ENCODE data around the gene PROK1. TPM values are rescaled to one million over a fixed set of nuclear protein-coding genes. Genes with fewer than 3 reads are reported as not detected.

PROK1 gene
- total RNA-seq, 2 experiments from 2014 or later = not detected

DNA sequence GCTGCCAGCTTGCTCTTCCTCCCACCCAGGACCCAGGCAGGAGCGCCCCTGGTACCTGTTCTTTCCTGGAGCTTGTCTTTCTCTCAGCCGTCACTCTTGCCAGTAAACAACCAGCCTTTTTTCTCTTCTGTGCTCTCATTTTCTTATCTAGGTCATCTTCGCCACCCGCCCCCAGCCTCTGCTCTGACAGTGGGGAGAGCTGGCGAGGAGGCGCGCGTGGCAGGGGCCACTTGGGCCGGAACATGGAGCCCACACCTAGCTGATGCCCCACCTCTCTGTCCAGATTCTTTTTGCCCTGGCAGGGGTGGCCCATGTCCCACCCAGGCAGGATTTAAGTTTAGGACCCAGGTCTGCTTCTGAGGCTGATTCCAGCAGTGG lies 32.3 kb downstream of the PROK1 start:
- Mint-ChIP-seq H3K4me3 (no peak overlapping the region), H3K27ac (no peak overlapping the region), H3K36me3 (no peaks in the 10 kb centered on the region), H3K27me3 (peaks cover 10% of the 10 kb centered on the region), H3K9me3 (no peaks in the 10 kb centered on the region), H3K4me1 (ENCODE audit: low read depth) (peaks cover 5% of the 10 kb centered on the region)
- CTCF ChIA-PET = interaction anchor here (0.5 to 4.8 kb wide), 4 partner anchors 13 to 280 kb away, joined by 3 to 41 read pairs (median 5); no protein-coding TSS in a partner anchor
- intact Hi-C loops (cut with micrococcal nuclease) = no loop called here
- no peak for DNase-seq
- POLR2A ChIA-PET = no interaction called here

DNA sequence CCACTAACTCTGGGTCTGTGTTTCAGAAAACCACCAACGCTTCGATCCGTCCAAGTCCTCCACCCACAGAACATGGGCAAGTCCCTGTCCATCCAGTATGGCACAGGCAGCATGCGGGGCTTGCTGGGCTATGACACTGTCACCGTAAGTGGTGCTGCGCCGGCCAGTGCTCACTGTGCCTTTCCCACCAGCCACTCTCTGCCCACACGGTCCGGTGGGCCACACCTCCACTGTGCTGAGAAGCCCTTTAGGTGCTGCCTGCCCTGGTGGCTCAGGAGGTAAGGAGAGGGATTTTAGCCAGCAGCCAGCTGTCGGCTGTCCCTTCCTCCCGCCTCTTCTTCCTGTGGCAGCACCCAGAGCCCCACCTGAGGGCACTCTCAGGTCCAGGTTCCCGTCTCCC lies 33.9 kb downstream of the PROK1 start:
- no peak for DNase-seq
- intact Hi-C loops (cut with micrococcal nuclease) = no loop called here
- ChIA-PET POLR2A (no interaction called here), CTCF (interaction anchor here (1.1 to 4.5 kb wide), 2 partner anchors 11 to 277 kb away, joined by 3 to 25 read pairs; no protein-coding TSS in a partner anchor)
- Mint-ChIP-seq H3K4me1 (ENCODE audit: low read depth) (peaks cover 5% of the 10 kb centered on the region), H3K9me3 (no peaks in the 10 kb centered on the region), H3K36me3 (no peaks in the 10 kb centered on the region), H3K27me3 (peaks cover 10% of the 10 kb centered on the region), H3K4me3 (no peak overlapping the region), H3K27ac (no peak overlapping the region)

DNA sequence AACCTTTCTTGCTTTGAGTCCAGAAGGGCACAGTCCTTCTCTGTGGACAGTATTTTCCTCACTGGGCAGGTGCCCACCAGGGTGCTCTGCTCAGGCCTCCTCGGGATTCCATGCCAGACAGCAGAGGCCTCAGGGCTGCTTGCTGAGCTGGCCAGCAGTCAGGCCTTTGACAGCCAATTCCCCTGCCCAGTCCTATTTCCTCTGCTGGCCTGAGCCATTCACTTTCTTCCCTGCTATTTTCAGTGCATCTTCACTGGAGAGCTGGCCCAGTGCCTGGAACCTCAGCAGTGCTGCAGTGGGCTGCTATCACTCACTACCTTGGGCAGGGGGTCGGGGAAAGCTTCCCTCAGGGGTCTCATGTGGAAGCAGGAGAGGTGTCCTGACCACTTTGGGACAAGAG lies 34.8 kb downstream of the PROK1 start:
- Mint-ChIP-seq H3K4me3 (no peak overlapping the region), H3K36me3 (no peaks in the 10 kb centered on the region), H3K9me3 (no peaks in the 10 kb centered on the region), H3K27me3 (peaks cover 10% of the 10 kb centered on the region), H3K4me1 (ENCODE audit: low read depth) (peaks cover 5% of the 10 kb centered on the region), H3K27ac (no peak overlapping the region)
- POLR2A ChIA-PET = no interaction called here
- DNase-seq = no peak
- intact Hi-C loops (cut with micrococcal nuclease) = no loop called here
- CTCF ChIA-PET = interaction anchor here (1.1 to 4.5 kb wide), 3 partner anchors 10 to 288 kb away, joined by 3 to 25 read pairs (median 3); no protein-coding TSS in a partner anchor

DNA sequence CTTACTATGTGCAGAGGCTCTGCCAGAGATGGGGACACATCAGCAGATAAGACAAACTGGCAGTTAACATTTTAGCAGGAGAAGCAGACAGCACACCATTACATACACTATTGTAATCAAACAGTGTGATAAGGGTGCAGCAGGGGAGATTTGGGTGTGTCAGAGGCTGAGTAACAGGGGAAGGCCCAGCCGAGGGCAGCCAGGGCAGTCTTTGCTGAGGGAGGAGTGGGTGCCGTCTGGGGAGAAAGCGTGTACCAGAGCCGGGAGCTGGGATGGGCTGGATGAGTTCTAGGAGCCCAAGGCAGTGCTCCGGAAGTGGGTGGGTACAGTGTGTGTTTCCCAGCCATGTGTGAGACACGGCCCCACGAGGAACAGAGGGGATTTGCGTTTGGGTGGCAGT lies 36.8 kb downstream of the PROK1 start:
- Mint-ChIP-seq H3K27me3 (peaks cover 10% of the 10 kb centered on the region), H3K36me3 (no peaks in the 10 kb centered on the region), H3K9me3 (no peaks in the 10 kb centered on the region), H3K4me1 (ENCODE audit: low read depth) (peaks cover 5% of the 10 kb centered on the region), H3K27ac (no peak overlapping the region), H3K4me3 (no peak overlapping the region)
- DNase-seq = no peak
- ChIA-PET CTCF (interaction anchor here (4.5 kb wide), 1 partner anchor 8 kb away, joined by 25 read pairs; no protein-coding TSS in a partner anchor), POLR2A (no interaction called here)
- intact Hi-C loops (cut with micrococcal nuclease) = no loop called here

DNA sequence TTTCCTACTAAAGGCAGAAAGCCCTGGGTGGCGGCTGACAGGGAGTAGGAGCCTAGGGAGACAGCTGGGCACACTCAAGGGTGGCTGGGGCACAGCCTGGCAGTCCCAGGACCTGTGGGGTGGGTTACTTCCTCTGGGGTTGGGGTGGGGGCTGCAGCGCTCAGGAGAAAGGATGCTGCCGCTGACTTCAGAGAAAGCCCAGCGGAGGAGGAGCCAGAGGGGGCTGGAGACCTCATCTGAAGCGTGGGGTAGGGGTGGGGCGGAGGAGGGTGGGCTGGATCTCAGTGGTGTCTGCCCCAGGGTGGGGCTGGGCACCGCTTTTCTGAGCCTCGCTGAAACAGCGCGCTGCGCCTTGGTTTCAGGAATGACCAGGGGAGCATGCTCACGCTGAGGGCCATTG lies 37.2 kb downstream of the PROK1 start:
- Mint-ChIP-seq H3K4me3 (no peak overlapping the region), H3K27ac (no peak overlapping the region), H3K36me3 (no peaks in the 10 kb centered on the region), H3K4me1 (ENCODE audit: low read depth) (peaks cover 2% of the 10 kb centered on the region), H3K9me3 (no peaks in the 10 kb centered on the region), H3K27me3 (peaks cover 10% of the 10 kb centered on the region)
- intact Hi-C loops (cut with micrococcal nuclease) = no loop called here
- ChIA-PET POLR2A (no interaction called here), CTCF (interaction anchor here (4.5 kb wide), 1 partner anchor 8 kb away, joined by 25 read pairs; no protein-coding TSS in a partner anchor)
- DNase-seq = no peak

DNA sequence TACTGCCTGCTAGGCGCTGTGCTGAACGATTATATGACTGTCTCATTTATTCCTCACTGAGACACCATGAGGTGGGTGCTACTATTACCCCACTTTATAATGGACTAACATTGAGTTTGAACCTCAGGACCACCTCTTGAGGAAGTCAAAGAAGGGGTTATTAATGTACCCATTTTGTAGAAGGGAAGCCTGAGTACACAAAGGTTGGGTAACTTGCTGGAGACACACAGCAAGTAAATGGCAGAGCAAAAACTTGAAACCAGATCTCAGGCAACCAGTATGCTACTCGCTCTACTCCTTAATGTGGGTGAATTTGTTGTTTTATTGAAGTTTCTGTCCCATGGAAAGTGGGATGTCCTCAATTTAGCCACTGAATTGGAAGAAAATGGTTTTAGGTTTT lies 37.9 kb downstream of the PROK1 start:
- H3K27me3 Mint-ChIP-seq = peaks cover 10% of the 10 kb centered on the region
- no peaks in the 10 kb centered on the region for H3K4me1 Mint-ChIP-seq (ENCODE audit: low read depth)
- no peak overlapping the region for H3K4me3 Mint-ChIP-seq
- DNase-seq = no peak
- H3K36me3 Mint-ChIP-seq = no peaks in the 10 kb centered on the region
- H3K9me3 Mint-ChIP-seq = no peaks in the 10 kb centered on the region
- intact Hi-C loops (cut with micrococcal nuclease) = no loop called here
- ChIA-PET POLR2A (no interaction called here), CTCF (no interaction called here)
- no peak overlapping the region for H3K27ac Mint-ChIP-seq

DNA sequence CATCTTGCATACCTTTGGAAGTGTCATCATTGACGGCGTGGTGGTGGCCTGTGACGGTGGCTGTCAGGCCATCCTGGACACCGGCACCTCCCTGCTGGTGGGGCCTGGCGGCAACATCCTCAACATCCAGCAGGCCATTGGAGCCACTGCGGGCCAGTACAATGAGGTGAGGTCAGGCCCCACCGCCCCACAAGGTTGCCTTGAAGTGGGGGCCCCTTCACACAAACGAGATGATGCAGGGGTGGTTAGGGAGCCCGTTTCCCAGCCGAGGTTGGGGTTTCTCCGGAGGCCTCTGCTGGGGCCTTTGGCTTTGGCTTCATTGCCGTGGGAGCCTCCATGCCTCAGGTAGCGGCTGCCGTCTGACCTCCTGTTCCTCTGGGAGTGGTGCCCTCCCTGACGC lies 38.5 kb downstream of the PROK1 start:
- ChIA-PET POLR2A (no interaction called here), CTCF (interaction anchor here (0.9 kb wide), 1 partner anchor 29 kb away, joined by 3 read pairs; no protein-coding TSS in a partner anchor)
- Mint-ChIP-seq H3K9me3 (no peaks in the 10 kb centered on the region), H3K36me3 (no peaks in the 10 kb centered on the region), H3K27ac (no peak overlapping the region), H3K4me3 (no peak overlapping the region), H3K4me1 (ENCODE audit: low read depth) (no peaks in the 10 kb centered on the region), H3K27me3 (peaks cover 10% of the 10 kb centered on the region)
- no peak for DNase-seq
- intact Hi-C loops (cut with micrococcal nuclease) = no loop called here

DNA sequence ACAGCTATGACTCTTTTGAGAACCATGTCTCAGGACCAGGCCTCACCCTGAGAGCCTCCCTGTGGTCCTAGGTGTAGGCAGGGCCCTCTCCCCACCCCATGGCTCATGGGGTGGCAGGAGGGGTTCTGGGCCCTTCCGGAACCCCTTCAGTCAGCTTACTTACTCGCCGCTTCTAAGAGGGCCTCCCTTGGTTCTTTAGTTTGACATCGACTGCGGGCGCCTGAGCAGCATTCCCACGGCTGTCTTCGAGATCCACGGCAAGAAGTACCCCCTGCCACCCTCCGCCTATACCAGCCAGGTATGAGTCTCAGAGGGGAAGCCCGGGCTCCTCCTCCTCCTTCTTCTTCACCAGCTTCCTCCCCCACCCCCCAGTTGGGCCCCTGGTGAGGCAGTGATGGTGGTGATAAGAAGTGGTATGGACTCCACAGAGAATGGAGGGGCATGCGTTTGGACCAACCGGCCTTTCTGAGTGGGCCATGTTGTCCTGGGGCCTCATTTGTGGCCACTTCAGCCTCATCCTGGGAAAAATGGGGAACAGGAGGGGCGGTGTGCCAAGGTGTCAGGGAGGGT lies 39.1 kb downstream of the PROK1 start:
- no peaks in the 10 kb centered on the region for H3K36me3 Mint-ChIP-seq
- peaks cover 6% of the 10 kb centered on the region for H3K27me3 Mint-ChIP-seq
- POLR2A ChIA-PET = no interaction called here
- intact Hi-C loops (cut with micrococcal nuclease) = no loop called here
- no peaks in the 10 kb centered on the region for H3K4me1 Mint-ChIP-seq (ENCODE audit: low read depth)
- CTCF ChIA-PET = interaction anchor here (0.9 kb wide), 1 partner anchor 30 kb away, joined by 3 read pairs; no protein-coding TSS in a partner anchor
- H3K9me3 Mint-ChIP-seq = no peaks in the 10 kb centered on the region
- H3K4me3 Mint-ChIP-seq = no peak overlapping the region
- no peak for DNase-seq
- no peak overlapping the region for H3K27ac Mint-ChIP-seq

DNA sequence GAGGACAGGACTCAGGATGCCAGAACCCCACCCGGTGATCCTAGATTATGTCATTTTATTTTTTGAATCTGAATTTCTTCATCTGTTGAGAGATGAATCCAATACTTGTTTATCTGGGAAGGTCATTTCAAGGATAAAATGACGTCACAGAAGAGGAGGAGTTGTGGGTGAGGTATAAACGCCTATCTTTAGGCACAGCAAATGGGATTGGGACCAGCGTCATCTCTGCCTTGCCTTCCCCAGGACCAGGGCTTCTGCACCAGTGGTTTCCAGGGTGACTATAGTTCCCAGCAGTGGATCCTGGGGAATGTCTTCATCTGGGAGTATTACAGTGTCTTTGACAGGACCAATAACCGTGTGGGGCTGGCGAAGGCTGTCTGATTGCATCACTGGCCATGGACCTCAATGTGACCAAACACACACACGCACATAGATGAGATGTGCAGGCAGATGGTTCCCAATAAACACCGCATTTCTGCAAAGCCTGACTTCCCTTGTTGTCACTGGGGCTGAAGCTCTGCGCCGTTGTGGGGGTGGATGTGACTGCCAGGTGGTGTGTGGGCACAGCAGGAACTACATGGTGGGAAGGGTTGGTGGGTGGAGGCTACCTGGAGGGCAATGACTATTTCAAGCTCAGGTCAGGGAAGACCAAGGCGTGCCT lies 40.0 kb downstream of the PROK1 start:
- no peak overlapping the region for H3K27ac Mint-ChIP-seq
- intact Hi-C loops (cut with micrococcal nuclease) = no loop called here
- CTCF ChIA-PET = interaction anchor here (1.0 to 1.4 kb wide), 2 partner anchors 142 to 178 kb away, joined by 3 read pairs; no protein-coding TSS in a partner anchor
- no peaks in the 10 kb centered on the region for H3K4me1 Mint-ChIP-seq (ENCODE audit: low read depth)
- H3K27me3 Mint-ChIP-seq = no peaks in the 10 kb centered on the region
- no peak overlapping the region for H3K4me3 Mint-ChIP-seq
- POLR2A ChIA-PET = no interaction called here
- no peak for DNase-seq
- no peaks in the 10 kb centered on the region for H3K36me3 Mint-ChIP-seq
- H3K9me3 Mint-ChIP-seq = no peaks in the 10 kb centered on the region

DNA sequence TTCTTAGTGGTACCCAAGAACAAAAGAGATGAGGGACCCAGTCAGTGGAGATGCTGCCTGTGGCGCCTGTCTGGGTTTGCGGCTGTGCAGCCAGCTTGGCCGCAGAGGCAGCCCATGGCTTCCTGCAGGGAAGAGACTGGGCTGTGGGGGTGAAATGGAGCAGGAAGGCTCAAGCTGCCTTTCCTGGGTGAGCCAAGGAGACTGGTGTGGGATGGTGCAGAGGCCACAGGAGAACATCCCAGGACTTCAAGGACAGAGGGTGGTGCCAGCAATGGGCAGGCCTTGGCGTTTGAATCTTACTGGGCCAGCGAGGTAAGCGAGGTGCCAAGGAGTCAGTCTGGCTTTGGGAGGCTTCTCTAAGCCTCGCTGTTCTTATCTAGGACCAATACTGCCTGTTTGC lies 41.6 kb downstream of the PROK1 start:
- ChIA-PET CTCF (interaction anchor here (0.8 kb wide), 1 partner anchor 285 kb away, joined by 3 read pairs; no protein-coding TSS in a partner anchor), POLR2A (no interaction called here)
- Mint-ChIP-seq H3K4me1 (ENCODE audit: low read depth) (no peaks in the 10 kb centered on the region), H3K27me3 (no peaks in the 10 kb centered on the region), H3K9me3 (no peaks in the 10 kb centered on the region), H3K36me3 (no peaks in the 10 kb centered on the region), H3K4me3 (no peak overlapping the region), H3K27ac (no peak overlapping the region)
- DNase-seq = no peak
- intact Hi-C loops (cut with micrococcal nuclease) = no loop called here

DNA sequence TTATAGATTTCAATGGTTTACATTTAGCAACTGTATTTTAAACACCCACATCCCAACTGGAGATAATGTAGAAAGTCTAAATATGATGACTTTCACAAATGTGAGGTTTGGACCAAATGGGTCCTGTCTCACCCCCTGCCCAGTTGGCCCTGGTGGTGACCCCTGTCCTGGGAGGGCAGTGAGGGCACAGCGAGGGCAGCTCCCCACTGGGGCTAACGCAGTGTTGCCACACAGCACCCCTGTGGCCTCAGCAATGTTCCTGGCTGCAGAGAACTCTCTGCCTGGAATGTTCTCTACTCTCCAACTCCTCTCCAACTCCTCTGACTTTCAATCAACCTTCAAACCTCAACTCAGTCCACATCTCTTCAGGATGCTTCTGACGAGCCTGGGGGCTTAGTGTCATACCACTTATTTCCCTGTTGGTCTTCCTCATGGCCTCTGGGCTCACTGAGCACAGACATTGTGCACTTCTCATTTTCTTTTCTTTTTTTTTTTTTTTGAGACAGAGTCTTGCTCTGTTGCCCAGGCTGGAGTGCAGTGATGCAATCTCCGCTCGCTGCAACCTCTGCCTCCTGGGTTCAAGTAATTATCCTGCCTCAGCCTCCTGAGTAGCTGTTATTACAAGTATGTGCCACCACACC lies 42.2 kb downstream of the PROK1 start:
- ChIA-PET POLR2A (no interaction called here), CTCF (no interaction called here)
- Mint-ChIP-seq H3K9me3 (no peaks in the 10 kb centered on the region), H3K4me3 (no peak overlapping the region), H3K4me1 (ENCODE audit: low read depth) (no peaks in the 10 kb centered on the region), H3K36me3 (no peaks in the 10 kb centered on the region), H3K27ac (no peak overlapping the region), H3K27me3 (no peaks in the 10 kb centered on the region)
- DNase-seq = no peak
- intact Hi-C loops (cut with micrococcal nuclease) = no loop called here

DNA sequence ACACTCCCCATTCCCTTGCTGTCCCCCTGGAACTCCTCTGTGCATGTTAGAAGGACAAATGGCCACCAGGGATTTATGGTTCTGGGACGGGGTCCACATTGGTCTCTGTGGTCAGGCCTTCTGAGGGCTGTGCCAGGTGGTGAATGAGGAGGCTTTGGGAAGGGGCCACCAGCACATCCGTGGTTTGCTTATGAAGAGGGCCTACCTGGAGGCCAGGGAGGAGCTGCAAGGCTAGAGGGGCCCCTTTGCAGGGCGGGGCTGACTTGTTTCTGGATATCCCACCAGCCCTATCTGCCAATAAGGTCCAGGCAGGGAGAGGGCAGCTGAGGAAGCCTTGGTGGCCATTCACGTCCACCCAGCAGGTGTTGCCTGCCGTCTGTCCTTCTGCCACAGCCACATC lies 43.1 kb downstream of the PROK1 start:
- intact Hi-C loops (cut with micrococcal nuclease) = no loop called here
- Mint-ChIP-seq H3K36me3 (no peaks in the 10 kb centered on the region), H3K4me3 (no peak overlapping the region), H3K9me3 (no peaks in the 10 kb centered on the region), H3K27me3 (no peaks in the 10 kb centered on the region), H3K4me1 (ENCODE audit: low read depth) (no peaks in the 10 kb centered on the region), H3K27ac (no peak overlapping the region)
- no peak for DNase-seq
- CTCF ChIA-PET = interaction anchor here (3.8 to 5.3 kb wide), 2 partner anchors 286 to 296 kb away, joined by 41 to 65 read pairs; partner anchors contain the start of gene KCNC4
- POLR2A ChIA-PET = no interaction called here

Measured in activated CD4-positive, alpha-beta memory T cell treated with anti-CD3 and anti-CD28 coated beads for 36 hours (primary cell).